Osteoblast (primary cell): ENCODE measurements around the gene EPHX1. TPM values are rescaled to one million over a fixed set of nuclear protein-coding genes. Genes with fewer than 3 reads are reported as not detected.

Source experiments
- DNase-seq: peaks from one replicate; pipeline ENCODE4 v3.0.0; 2011; ENCODE audit warnings: low spot score, mixed read lengths; ENCODE audit not compliant: insufficient read length; ENCODE audit errors: missing footprints
- H2AFZ ChIP-seq: 2 replicates; pipeline ENCODE4 v1.6.0; 2011; ENCODE audit warnings: mild to moderate bottlenecking, low read length
- H3K27ac ChIP-seq: 2 replicates; pipeline ENCODE4 v1.5.1; 2011; ENCODE audit warnings: mild to moderate bottlenecking, low read depth, low read length, moderate library complexity
- H3K27me3 ChIP-seq: 2 replicates; pipeline ENCODE4 v1.6.0; 2012; ENCODE audit warnings: mild to moderate bottlenecking, control low read depth, inconsistent platforms, low read length, moderate library complexity; ENCODE audit not compliant: insufficient read depth
- H3K36me3 ChIP-seq: 2 replicates; pipeline ENCODE4 v1.5.1; 2011; ENCODE audit warnings: mild to moderate bottlenecking, low read length, control low read depth, moderate library complexity; ENCODE audit not compliant: insufficient read depth
- H3K4me1 ChIP-seq: 2 replicates; pipeline ENCODE4 v1.5.1; 2011; ENCODE audit warnings: mild to moderate bottlenecking, low read length, control low read depth, moderate library complexity; ENCODE audit not compliant: insufficient read depth
- H3K4me2 ChIP-seq: 2 replicates; pipeline ENCODE4 v1.6.0; 2011; ENCODE audit warnings: mild to moderate bottlenecking, low read length; ENCODE audit not compliant: insufficient read depth
- H3K4me3 ChIP-seq: fragments of 200-600 bp; sonication (generic); 3 replicates; pipeline ENCODE4 v1.5.1; 2012; ENCODE audit warnings: mild to moderate bottlenecking, low read length, inconsistent platforms; ENCODE audit not compliant: insufficient read depth
- H3K79me2 ChIP-seq: 2 replicates; pipeline ENCODE4 v1.6.0; 2012; ENCODE audit warnings: mild to moderate bottlenecking, low read length, control low read depth, inconsistent platforms; ENCODE audit not compliant: insufficient read depth
- H3K9me3 ChIP-seq: 2 replicates; pipeline ENCODE4 v1.5.1; 2011; ENCODE audit warnings: low read depth, low read length, control low read depth
- H4K20me1 ChIP-seq: 2 replicates; pipeline ENCODE4 v1.6.0; 2012; ENCODE audit warnings: mild to moderate bottlenecking, low read length, control low read depth; ENCODE audit not compliant: insufficient read depth
- CTCF ChIP-seq: IDR thresholded peaks from 2 replicates; pipeline ENCODE4 v1.5.1; 2011; ENCODE audit warnings: mild to moderate bottlenecking, low read depth, low read length, moderate library complexity; ENCODE audit errors: extremely low read depth
- total RNA-seq: library from RNA; depleted of rRNA; stranded (reverse); fragments of >200 nt; gene quantifications from 2 replicates; pipeline ENCODE4 v1.2.3, GENCODE V29; 2012

Gene EPHX1
- total RNA-seq, 1 donor: 67.0 TPM

DNA sequence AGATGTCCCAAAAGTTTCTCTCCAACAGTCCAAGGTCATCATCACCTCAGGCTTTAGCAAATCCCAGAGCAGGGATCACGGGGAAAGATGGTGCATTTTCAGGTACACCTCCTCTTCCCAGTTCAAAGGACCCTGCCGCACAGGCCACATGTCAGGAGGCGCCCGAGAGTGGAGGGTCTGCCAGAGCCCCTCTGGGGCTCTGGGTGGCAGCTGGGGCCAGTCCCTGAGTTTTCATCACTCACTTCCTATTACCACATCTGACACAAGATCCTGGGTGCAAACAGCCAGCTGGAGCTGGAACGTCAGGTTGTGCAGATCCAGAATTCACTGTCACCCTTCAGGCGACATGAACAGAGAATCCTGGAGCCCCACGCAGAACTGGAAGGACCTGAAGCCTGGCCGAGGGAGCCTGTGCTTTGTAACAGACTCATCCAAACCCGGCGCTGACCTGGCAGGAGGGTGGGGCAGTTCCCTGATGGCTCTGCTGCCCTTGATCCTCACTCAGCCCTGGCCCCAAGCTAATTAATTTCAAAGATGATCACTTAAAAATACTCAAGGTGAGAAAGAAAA, 63.4 kb downstream of the EPHX1 start:
- Histone ChIP-seq H3K4me2 (no peak overlapping the region), H3K4me3 (no peak overlapping the region), H3K27me3 (no peaks in the 10 kb centered on the region), H3K27ac (no peak overlapping the region), H4K20me1 (peaks cover 17% of the 10 kb centered on the region), H3K79me2 (peaks cover 16% of the 10 kb centered on the region), H3K4me1 (peaks cover 29% of the 10 kb centered on the region), H2AFZ (no peak overlapping the region), H3K9me3 (no peaks in the 10 kb centered on the region), H3K36me3 (peaks cover 46% of the 10 kb centered on the region)
- no peak for TF ChIP-seq CTCF
- DNase-seq: no peak

DNA sequence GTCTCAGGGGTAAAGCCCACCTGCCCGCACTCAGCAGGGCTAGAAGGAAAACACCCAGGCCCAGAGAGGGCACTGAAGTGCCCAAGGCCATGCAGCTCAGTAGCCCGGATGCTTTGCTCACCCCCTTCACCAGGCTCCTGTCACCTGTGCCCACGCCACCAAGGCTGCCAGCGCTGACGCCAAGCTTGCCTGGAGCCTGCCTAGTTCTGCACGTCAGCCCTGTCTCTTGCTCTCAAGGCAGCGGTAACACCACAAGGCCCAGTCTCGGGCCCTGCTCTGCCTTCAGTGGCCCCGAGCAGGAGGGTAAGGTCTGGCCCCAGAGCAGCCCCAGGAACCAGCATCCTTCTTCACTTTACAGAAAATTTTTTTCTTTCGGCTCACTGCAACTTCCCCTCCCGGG, 64.5 kb downstream of the EPHX1 start:
- no peaks in the 10 kb centered on the region for H3K27me3 ChIP-seq
- H3K36me3 ChIP-seq: peaks cover 39% of the 10 kb centered on the region
- no peak overlapping the region for H3K4me2 ChIP-seq
- no peak overlapping the region for H2AFZ ChIP-seq
- H4K20me1 ChIP-seq: peaks cover 19% of the 10 kb centered on the region
- H3K9me3 ChIP-seq: no peaks in the 10 kb centered on the region
- no peak overlapping the region for H3K4me3 ChIP-seq
- peaks cover 31% of the 10 kb centered on the region for H3K4me1 ChIP-seq
- H3K79me2 ChIP-seq: peaks cover 23% of the 10 kb centered on the region
- DNase-seq: no peak
- TF ChIP-seq CTCF: no peak
- no peak overlapping the region for H3K27ac ChIP-seq

DNA sequence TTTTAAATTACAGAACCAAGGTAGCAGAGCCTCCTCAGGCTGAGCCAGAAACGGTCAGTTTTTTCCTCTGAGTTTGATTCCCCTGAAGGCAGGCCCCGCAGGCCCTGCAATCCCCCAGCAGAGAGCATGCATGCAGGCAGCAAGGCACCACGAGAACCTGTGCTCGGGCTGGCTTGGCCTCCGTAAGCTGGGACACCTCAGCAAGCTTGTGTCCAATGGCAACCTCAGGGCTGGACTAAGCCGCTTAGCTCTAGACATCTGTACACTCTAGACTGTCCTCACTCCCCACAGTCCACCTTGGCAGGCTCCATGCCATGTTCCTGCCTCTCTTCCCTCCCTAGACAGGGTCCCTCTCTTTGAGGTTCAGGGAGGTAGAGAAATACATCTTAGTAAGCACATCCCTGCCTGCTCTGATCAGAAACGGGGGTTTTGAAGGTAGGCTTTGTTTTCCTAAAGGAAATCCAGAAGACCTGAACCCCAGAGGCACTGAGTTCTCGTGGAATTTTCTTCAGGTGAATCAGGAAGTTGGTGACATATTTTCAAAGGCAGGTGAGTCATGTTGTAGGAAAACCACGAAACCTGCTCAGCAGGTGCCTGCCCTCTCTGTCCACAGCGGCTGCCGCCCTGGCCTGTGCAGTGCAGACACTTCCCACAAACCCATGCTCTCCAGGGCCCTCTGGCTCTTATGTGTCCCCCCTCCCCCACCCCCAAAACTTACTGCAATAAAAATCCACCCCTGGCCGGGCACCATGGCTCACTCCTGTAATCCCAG, 65.3 kb downstream of the EPHX1 start:
- H3K36me3 ChIP-seq: peaks cover 38% of the 10 kb centered on the region
- H4K20me1 ChIP-seq: peaks cover 27% of the 10 kb centered on the region
- no peak overlapping the region for H3K4me3 ChIP-seq
- H3K79me2 ChIP-seq: peaks cover 31% of the 10 kb centered on the region
- no peaks in the 10 kb centered on the region for H3K9me3 ChIP-seq
- H3K27me3 ChIP-seq: no peaks in the 10 kb centered on the region
- H2AFZ ChIP-seq: no peak overlapping the region
- H3K4me2 ChIP-seq: no peak overlapping the region
- peak; percentile 34 for DNase-seq
- H3K27ac ChIP-seq: no peak overlapping the region
- no peak for TF ChIP-seq CTCF
- peaks cover 31% of the 10 kb centered on the region for H3K4me1 ChIP-seq

DNA sequence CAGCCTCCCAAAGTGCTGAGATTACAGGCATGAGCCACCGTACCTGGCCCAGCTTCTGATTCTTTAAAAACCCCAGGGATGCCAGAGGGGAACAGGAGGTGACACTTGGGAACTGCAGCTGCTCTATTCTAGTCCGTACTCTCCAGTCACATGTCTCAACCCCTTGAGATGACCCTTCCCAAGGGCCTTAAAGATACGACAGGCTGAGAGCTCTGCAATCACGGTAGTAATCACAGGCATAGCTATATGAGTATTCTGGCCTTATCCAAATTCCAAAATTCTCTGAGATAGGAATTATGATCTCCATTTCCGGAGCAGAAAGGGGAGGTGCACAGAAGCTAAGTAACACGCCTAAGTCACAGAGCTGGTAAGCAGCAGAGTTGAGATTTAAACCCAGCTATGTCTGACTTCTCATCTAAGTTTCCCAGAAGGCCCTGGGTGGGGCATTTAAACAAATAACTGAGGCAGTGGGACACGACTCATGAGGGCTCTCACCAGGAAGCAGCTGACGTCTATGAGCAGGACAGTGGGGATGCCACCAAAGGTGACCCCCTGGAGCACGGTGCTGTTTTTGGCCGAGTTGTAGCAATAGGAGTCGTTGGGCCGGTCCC, 67.1 kb downstream of the EPHX1 start:
- Histone ChIP-seq H3K4me1 (peaks cover 30% of the 10 kb centered on the region), H4K20me1 (peaks cover 33% of the 10 kb centered on the region), H2AFZ (no peak overlapping the region), H3K27me3 (no peaks in the 10 kb centered on the region), H3K4me3 (no peak overlapping the region), H3K36me3 (peaks cover 29% of the 10 kb centered on the region), H3K27ac (peak overlapping the region; percentile 43), H3K79me2 (peaks cover 49% of the 10 kb centered on the region), H3K9me3 (no peaks in the 10 kb centered on the region), H3K4me2 (no peak overlapping the region)
- TF ChIP-seq CTCF: no peak
- peak; percentile 76 for DNase-seq
